ENCODE data around the gene AQP7. TPM values are rescaled to one million over a fixed set of nuclear protein-coding genes. Genes with fewer than 3 reads are reported as not detected.
"Not testable (repeated sequence)": the region's sequence is repeated elsewhere in the genome, so short reads cannot be mapped to it uniquely, and the experiment has no call there.

The AQP7 gene
- total RNA-seq, 1 donor from 2014 or later: not detected

DNA sequence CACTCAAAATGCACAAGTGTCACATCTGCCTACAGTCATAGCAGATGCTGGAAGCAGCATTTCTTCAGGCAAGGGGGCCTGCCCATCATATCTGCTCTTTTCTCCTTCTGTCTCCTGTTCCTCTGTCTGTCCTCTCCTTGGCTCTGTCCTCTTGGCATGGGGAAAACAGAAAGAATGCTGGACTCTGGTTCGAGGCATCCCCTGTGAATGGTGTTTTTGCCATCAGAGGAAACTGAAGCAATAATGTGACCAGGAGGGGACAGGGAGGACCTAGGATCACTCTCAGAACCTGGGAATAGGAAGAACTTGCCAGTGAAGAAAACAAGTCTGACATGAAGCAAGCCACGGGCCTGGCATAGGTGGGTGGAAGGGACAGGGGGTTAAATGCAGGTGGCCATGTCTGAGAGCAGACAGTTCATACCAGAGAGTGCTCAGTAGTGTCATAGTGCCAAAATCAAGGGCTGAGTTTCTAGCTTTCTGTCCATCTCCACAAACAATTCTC lies 35.3 kb downstream of the AQP7 start:
- ATAC-seq (ENCODE audit: low read depth) (no peak), DNase-seq (no peak)
- H3K36me3 Mint-ChIP-seq (ENCODE audit: low read depth): peaks cover 90% of the 10 kb centered on the region
- H3K9me3 Mint-ChIP-seq: no peaks in the 10 kb centered on the region
- ChIA-PET POLR2A (no interaction called here), CTCF (no interaction called here)
- TF ChIP-seq, protein P1, sequence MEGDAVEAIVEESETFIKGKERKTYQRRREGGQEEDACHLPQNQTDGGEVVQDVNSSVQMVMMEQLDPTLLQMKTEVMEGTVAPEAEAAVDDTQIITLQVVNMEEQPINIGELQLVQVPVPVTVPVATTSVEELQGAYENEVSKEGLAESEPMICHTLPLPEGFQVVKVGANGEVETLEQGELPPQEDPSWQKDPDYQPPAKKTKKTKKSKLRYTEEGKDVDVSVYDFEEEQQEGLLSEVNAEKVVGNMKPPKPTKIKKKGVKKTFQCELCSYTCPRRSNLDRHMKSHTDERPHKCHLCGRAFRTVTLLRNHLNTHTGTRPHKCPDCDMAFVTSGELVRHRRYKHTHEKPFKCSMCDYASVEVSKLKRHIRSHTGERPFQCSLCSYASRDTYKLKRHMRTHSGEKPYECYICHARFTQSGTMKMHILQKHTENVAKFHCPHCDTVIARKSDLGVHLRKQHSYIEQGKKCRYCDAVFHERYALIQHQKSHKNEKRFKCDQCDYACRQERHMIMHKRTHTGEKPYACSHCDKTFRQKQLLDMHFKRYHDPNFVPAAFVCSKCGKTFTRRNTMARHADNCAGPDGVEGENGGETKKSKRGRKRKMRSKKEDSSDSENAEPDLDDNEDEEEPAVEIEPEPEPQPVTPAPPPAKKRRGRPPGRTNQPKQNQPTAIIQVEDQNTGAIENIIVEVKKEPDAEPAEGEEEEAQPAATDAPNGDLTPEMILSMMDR (IDR thresholded peaks at IDR 0.05): no peak
- H3K27ac Mint-ChIP-seq: no peak overlapping the region
- H3K4me3 Mint-ChIP-seq: no peak overlapping the region
- intact Hi-C loops (cut with micrococcal nuclease): no loop called here
- H3K4me1 Mint-ChIP-seq: no peaks in the 10 kb centered on the region
- no peaks in the 10 kb centered on the region for H3K27me3 Mint-ChIP-seq

DNA sequence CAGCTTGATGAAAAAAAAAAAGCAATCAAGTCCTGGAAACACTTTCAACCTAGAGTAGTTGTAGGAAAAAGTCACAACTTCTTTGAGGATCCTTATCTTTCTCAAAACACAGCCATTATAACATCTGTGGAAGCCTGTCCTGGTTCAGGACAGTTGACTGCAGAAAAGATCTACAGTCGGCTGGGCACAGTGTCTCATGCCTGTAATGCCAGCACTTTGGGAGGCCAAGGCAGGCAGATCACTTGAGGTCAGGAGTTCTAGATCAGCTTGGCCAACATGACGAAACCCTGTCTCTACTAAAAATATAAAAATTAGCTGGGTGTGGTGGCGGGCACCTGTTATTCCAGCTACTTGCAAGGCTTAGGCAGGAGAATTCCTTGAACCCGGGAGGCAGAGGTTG lies 37.6 kb downstream of the AQP7 start:
- not testable (repeated sequence) for ATAC-seq (ENCODE audit: low read depth)

GRCh38 chr9:33364127-33364526 lies 38.2 kb downstream of the AQP7 start:
- Mint-ChIP-seq H3K9me3 (no peaks in the 10 kb centered on the region), H3K27ac (no peak overlapping the region), H3K27me3 (no peaks in the 10 kb centered on the region), H3K36me3 (ENCODE audit: low read depth) (peaks cover 79% of the 10 kb centered on the region), H3K4me3 (no peak overlapping the region), H3K4me1 (no peaks in the 10 kb centered on the region)
- TF ChIP-seq, protein P1 (IDR thresholded peaks at IDR 0.05): no peak
- intact Hi-C loops (cut with micrococcal nuclease): no loop called here
- DNase-seq: no peak
- ChIA-PET POLR2A (no interaction called here), CTCF (no interaction called here)
- ATAC-seq (ENCODE audit: low read depth): no peak

More for the DNA sequence above, 37.6 kb downstream of the AQP7 start:
- H3K27ac Mint-ChIP-seq; H3K9me3 Mint-ChIP-seq; H3K27me3 Mint-ChIP-seq; H3K4me1 Mint-ChIP-seq; intact Hi-C loops (cut with micrococcal nuclease); CTCF ChIA-PET; POLR2A ChIA-PET; DNase-seq; H3K4me3 Mint-ChIP-seq: not testable (repeated sequence)
- H3K36me3 Mint-ChIP-seq (ENCODE audit: low read depth): peaks cover 81% of the 10 kb centered on the region

- CTCF ChIA-PET; H3K27ac Mint-ChIP-seq; H3K9me3 Mint-ChIP-seq; POLR2A ChIA-PET; H3K27me3 Mint-ChIP-seq; H3K4me3 Mint-ChIP-seq; intact Hi-C loops (cut with micrococcal nuclease); ATAC-seq (ENCODE audit: low read depth); DNase-seq; H3K4me1 Mint-ChIP-seq: not testable (repeated sequence)
- peaks cover 63% of the 10 kb centered on the region for H3K36me3 Mint-ChIP-seq (ENCODE audit: low read depth)
Observed at GRCh38 chr9:33358641-33359040, 43.7 kb downstream of the AQP7 start.

- DNase-seq: no peak
- ATAC-seq (ENCODE audit: low read depth): no peak
- TF ChIP-seq, protein P1 (IDR thresholded peaks at IDR 0.05): no peak
- H3K4me1 Mint-ChIP-seq: no peaks in the 10 kb centered on the region
- H3K4me3 Mint-ChIP-seq: no peak overlapping the region
- intact Hi-C loops (cut with micrococcal nuclease): no loop called here
- H3K9me3 Mint-ChIP-seq: no peaks in the 10 kb centered on the region
- ChIA-PET CTCF (interaction anchor here (0.7 to 1.1 kb wide), 2 partner anchors 18 to 19 kb away, joined by 3 read pairs; no protein-coding TSS in a partner anchor), POLR2A (no interaction called here)
- no peak overlapping the region for H3K27ac Mint-ChIP-seq
- no peaks in the 10 kb centered on the region for H3K27me3 Mint-ChIP-seq
- peaks cover 72% of the 10 kb centered on the region for H3K36me3 Mint-ChIP-seq (ENCODE audit: low read depth)
Observed at GRCh38 chr9:33355933-33356332, 46.4 kb downstream of the AQP7 start.

DNA sequence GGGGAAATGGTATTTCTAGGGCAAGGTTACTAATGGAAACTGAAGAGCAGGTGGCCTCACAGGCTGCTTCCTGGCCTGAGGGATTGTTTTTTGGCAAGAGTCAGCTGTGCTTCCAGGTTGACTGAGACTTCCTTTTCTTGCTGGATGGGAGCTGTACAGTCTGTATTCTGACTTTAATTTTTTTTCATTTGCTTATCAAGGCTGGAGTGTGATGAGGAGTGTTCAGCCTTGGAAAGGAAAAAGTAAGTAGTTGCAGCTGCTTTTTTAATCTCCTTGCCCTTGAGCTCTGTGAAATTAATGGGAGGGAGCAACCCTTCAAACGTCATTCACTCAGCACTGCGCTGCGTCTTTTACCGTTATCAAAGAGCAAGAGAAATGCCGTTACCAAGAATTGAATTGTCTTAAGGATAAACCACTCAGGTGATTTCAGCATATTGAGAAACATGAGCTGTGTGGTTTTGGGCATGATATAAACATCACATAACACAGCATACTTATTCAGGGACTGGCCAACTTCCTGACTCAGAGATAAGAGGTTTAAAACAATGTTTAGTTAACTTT lies 47.6 kb downstream of the AQP7 start:
- CTCF ChIA-PET: interaction anchor here (0.9 kb wide), 1 partner anchor 68 kb away, joined by 3 read pairs; no protein-coding TSS in a partner anchor
- H3K4me3 Mint-ChIP-seq: no peak overlapping the region
- no peaks in the 10 kb centered on the region for H3K27me3 Mint-ChIP-seq
- H3K27ac Mint-ChIP-seq: peak overlapping the region; percentile 50
- no peaks in the 10 kb centered on the region for H3K9me3 Mint-ChIP-seq
- intact Hi-C loops (cut with micrococcal nuclease): no loop called here
- no peaks in the 10 kb centered on the region for H3K4me1 Mint-ChIP-seq
- ATAC-seq (ENCODE audit: low read depth) (no peak), DNase-seq (no peak)
- POLR2A ChIA-PET: no interaction called here
- peaks cover 66% of the 10 kb centered on the region for H3K36me3 Mint-ChIP-seq (ENCODE audit: low read depth)
- TF ChIP-seq, protein P1 (IDR thresholded peaks at IDR 0.05): no peak
